HCT116 (cell line): Measurements from ENCODE around the gene SDF2L1. TPM values are rescaled to one million over a fixed set of nuclear protein-coding genes. Genes with fewer than 3 reads are reported as not detected.
A peak's percentile ranks its signal among the peaks of the same experiment; 100 is the strongest.

Experiments used
- ATAC-seq: fragments of 200-7000 bp; cut with Tn5 transposase; 2 replicates; pipeline ENCODE4 v1.9.1; 2020; ENCODE audit warnings: mild to moderate bottlenecking, moderate library complexity
- BruUV-seq: library from RNA; stranded (reverse); fragments of 400-500 nt; replicated peaks from 2 replicates; lab custom pipeline; 2021; lab: Mats Ljungman, UMichigan
- CTCF ChIA-PET: fragments of 300-600 bp; sonication (Branson Sonifier 250); formaldehyde crosslinking; loops from one replicate; lab custom pipeline; 2021; ENCODE audit warnings: antibody characterized with exemption; lab: Charles Lee
- POLR2A ChIA-PET: fragments of 300-600, 350-600 bp; sonication (Branson Sonifier 250); formaldehyde crosslinking; loops from one replicate; lab custom pipeline; 2021; ENCODE audit warnings: antibody characterized with exemption; lab: Charles Lee
- RAD21 ChIA-PET, 2 experiments: fragments of 300-600 bp; sonication (Branson Sonifier 250); formaldehyde crosslinking; loops; one replicate each; lab custom pipeline; 2023; ENCODE audit warnings: low total read pairs in 2 of 2; ENCODE audit not compliant: uncharacterized antibody in 2 of 2, unreplicated experiment in 2 of 2, low non-redundant PET in 1 of 2; lab: Charles Lee
- DNase-seq: peaks from one replicate; pipeline ENCODE4 v3.0.0-alpha.2; 2010; ENCODE audit warnings: low read depth, low spot score
- H2AFZ ChIP-seq: fragments of 200-600 bp; shearing (Covaris generic), sonication (generic); 2 replicates; pipeline ENCODE4 v1.6.1; 2017; ENCODE audit warnings: low read depth, mixed run types, mixed read lengths, antibody characterized with exemption, low read length; ENCODE audit not compliant: poor library complexity, severe bottlenecking
- H3K27ac ChIP-seq: 2 replicates; pipeline ENCODE4 v1.5.1; 2012; ENCODE audit warnings: low read depth, low read length
- H3K27me3 ChIP-seq: fragments of 200-600 bp; sonication (generic); 2 replicates; pipeline ENCODE4 v1.6.1; 2016; ENCODE audit warnings: mixed run types, low read length, mixed read lengths; ENCODE audit not compliant: insufficient read depth
- H3K36me3 ChIP-seq, 2 experiments: fragments of 200-500 bp in 1 of 2; fragments of 200-600 bp in 1 of 2; sonication (Bioruptor generic) in 1 of 2; sonication (generic) in 1 of 2; 2 replicates each; pipeline versions ENCODE4 v1.5.1 to v1.6.1; 2014 to 2016; ENCODE audit warnings: low read length in 2 of 2, inconsistent platforms in 1 of 2, mixed read lengths in 1 of 2, mixed run types in 1 of 2; ENCODE audit not compliant: insufficient read depth in 2 of 2, control insufficient read depth in 1 of 2
- H3K4me1 ChIP-seq, 2 experiments: fragments of 200-600 bp in 1 of 2; sonication (generic) in 1 of 2; 2 replicates each; pipeline versions ENCODE4 v1.5.1 to v1.6.1; 2012 to 2017; ENCODE audit warnings: low read length in 2 of 2, inconsistent platforms in 1 of 2, mild to moderate bottlenecking in 1 of 2, mixed read lengths in 1 of 2, mixed run types in 1 of 2, moderate library complexity in 1 of 2; ENCODE audit not compliant: insufficient read depth in 2 of 2, control insufficient read depth in 1 of 2
- H3K4me2 ChIP-seq: fragments of 200-600 bp; sonication (generic); 2 replicates; pipeline ENCODE4 v1.6.1; 2017; ENCODE audit warnings: mixed run types, low read length, mixed read lengths
- H3K4me3 ChIP-seq, 2 experiments: fragments of 200-600 bp in 1 of 2; sonication (generic) in 1 of 2; replicated peaks in 1 of 2; 2 replicates each; pipeline ENCODE4 v1.5.1; 2011 to 2016; ENCODE audit warnings: low read length in 2 of 2, control low read depth in 1 of 2, low read depth in 1 of 2, mild to moderate bottlenecking in 1 of 2, mixed read lengths in 1 of 2, mixed run types in 1 of 2
- H3K79me2 ChIP-seq: fragments of 200-600 bp; sonication (generic); 2 replicates; pipeline ENCODE4 v1.6.1; 2017; ENCODE audit warnings: mild to moderate bottlenecking, mixed run types, low read length, moderate library complexity, mixed read lengths; ENCODE audit not compliant: insufficient read depth
- H3K9ac ChIP-seq: fragments of 200-600 bp; sonication (generic); 2 replicates; pipeline ENCODE4 v1.6.1; 2016; ENCODE audit warnings: low read length, mixed read lengths
- H3K9me2 ChIP-seq: fragments of 200-600 bp; sonication (generic), shearing (Covaris generic); 2 replicates; pipeline ENCODE4 v1.6.1; 2017; ENCODE audit warnings: mixed run types, mild to moderate bottlenecking, moderate library complexity; ENCODE audit not compliant: insufficient read depth
- H3K9me3 ChIP-seq, 2 experiments: fragments of 200-500 bp in 1 of 2; fragments of 200-600 bp in 1 of 2; sonication (Bioruptor generic) in 1 of 2; sonication (generic) in 1 of 2; 2 replicates each; pipeline ENCODE4 v1.6.1; 2014 to 2017; ENCODE audit warnings: low read length in 2 of 2, mixed read lengths in 2 of 2, inconsistent platforms in 1 of 2, low read depth in 1 of 2, mild to moderate bottlenecking in 1 of 2, mixed run types in 1 of 2, moderate library complexity in 1 of 2; ENCODE audit not compliant: control insufficient read depth in 1 of 2, insufficient read depth in 1 of 2
- H4K20me1 ChIP-seq: fragments of 200-600 bp; sonication (generic), shearing (Covaris generic); 2 replicates; pipeline ENCODE4 v1.6.1; 2017; ENCODE audit warnings: mixed run types, mild to moderate bottlenecking, moderate library complexity; ENCODE audit not compliant: insufficient read depth
- ATF3 ChIP-seq: IDR thresholded peaks from 2 replicates; pipeline ENCODE4 v1.6.1; 2012
- CBX3 ChIP-seq: IDR thresholded peaks from 2 replicates; pipeline ENCODE4 v1.6.1; 2012; ENCODE audit warnings: low read depth
- CEBPB ChIP-seq: IDR thresholded peaks from 2 replicates; pipeline ENCODE4 v1.6.1; 2012; ENCODE audit warnings: low read depth
- CTCF ChIP-seq, 3 experiments: fragments of 200-600 bp in 1 of 3; sonication (generic) in 1 of 3; IDR thresholded peaks in 2 of 3; conservative IDR thresholded peaks in 1 of 3; 2 replicates each; pipeline ENCODE4 v1.5.1; 2012 to 2017; ENCODE audit warnings: low read depth in 2 of 3, low read length in 2 of 3, antibody characterized with exemption in 1 of 3, borderline replicate concordance in 1 of 3, control low read depth in 1 of 3, mild to moderate bottlenecking in 1 of 3, mixed read lengths in 1 of 3, mixed run types in 1 of 3, moderate library complexity in 1 of 3; ENCODE audit not compliant: insufficient read depth in 1 of 3
- EGR1 ChIP-seq: IDR thresholded peaks from 2 replicates; pipeline ENCODE4 v1.6.1; 2012; ENCODE audit warnings: low read depth
- ELF1 ChIP-seq: IDR thresholded peaks from 2 replicates; pipeline ENCODE4 v1.6.1; 2012; ENCODE audit warnings: low read depth, borderline replicate concordance
- EZH2 ChIP-seq: fragments of 200-600 bp; sonication (generic); IDR thresholded peaks from 2 replicates; pipeline ENCODE4 v1.6.1; 2017; ENCODE audit warnings: antibody characterized with exemption, mixed run types
- MAX ChIP-seq: IDR thresholded peaks from 2 replicates; pipeline ENCODE4 v1.6.1; 2012
- SIN3A ChIP-seq: IDR thresholded peaks from 2 replicates; pipeline ENCODE4 v1.6.1; 2012; ENCODE audit warnings: low read depth
- YY1 ChIP-seq: IDR thresholded peaks from 2 replicates; pipeline ENCODE4 v1.6.1; 2011; ENCODE audit warnings: low read length, low read depth, moderate library complexity, mild to moderate bottlenecking; ENCODE audit not compliant: insufficient replicate concordance; ENCODE audit errors: extremely low read depth
- ZBTB33 ChIP-seq: IDR thresholded peaks from 2 replicates; pipeline ENCODE4 v1.6.1; 2011; ENCODE audit warnings: mild to moderate bottlenecking, low read length, moderate library complexity; ENCODE audit not compliant: insufficient replicate concordance; ENCODE audit errors: extremely low read depth
- ZFX ChIP-seq: fragments of 450-650 bp; IDR thresholded peaks from 2 replicates; pipeline ENCODE4 v1.6.1; 2017
- ZNF274 ChIP-seq: fragments of 200-500 bp; sonication (Bioruptor generic); IDR thresholded peaks from 2 replicates; pipeline ENCODE4 v1.6.1; 2014; ENCODE audit warnings: mild to moderate bottlenecking, low read depth, low read length, inconsistent platforms
- intact Hi-C: fragments of 100-400 bp; cut with micrococcal nuclease; formaldehyde crosslinking; loops from 2 replicates; pipeline ENCODE4 v1.10.0; 2022
- total RNA-seq: library from RNA; stranded (reverse); gene quantifications from one replicate; pipeline ENCODE4 v1.2.1, GENCODE V29; 2021; ENCODE audit not compliant: unreplicated experiment

The SDF2L1 gene
- total RNA-seq, 1 experiment from 2014 or later, result 86.2 TPM

- ChIA-PET RAD21 (no interaction called here), POLR2A (no interaction called here), CTCF (no interaction called here)
- no peak overlapping the region for H2AFZ ChIP-seq
- H3K27ac ChIP-seq, result peak overlapping the region; percentile 74
- H3K4me2 ChIP-seq, result peak overlapping the region; percentile 98
- peaks cover 4 to 27% of the 10 kb centered on the region in 2 experiments; a peak in 3 of 4 replicates for H3K4me1 ChIP-seq
- peak overlapping the region; percentile 63 for H3K9ac ChIP-seq
- peaks cover 8% of the 10 kb centered on the region; the same call in 1 of the 2 replicates for H3K79me2 ChIP-seq
- H3K4me3 ChIP-seq, result peak overlapping the region; percentile 18 to 70
- TF ChIP-seq EZH2 (no peak), CBX3 (no peak)
- no peaks in the 10 kb centered on the region for H3K9me2 ChIP-seq
- ATAC-seq, result peak; percentile 31; the same call in 1 of the 2 replicates
- peaks cover 0 to 8% of the 10 kb centered on the region in 2 experiments; a peak in 1 of 4 replicates for H3K36me3 ChIP-seq
- no TSS peak for BruUV-seq
- no peaks in the 10 kb centered on the region for H3K9me3 ChIP-seq
- no peaks in the 10 kb centered on the region for H4K20me1 ChIP-seq
- DNase-seq, result no peak
- intact Hi-C loops, result no loop called here
- H3K27me3 ChIP-seq, result no peaks in the 10 kb centered on the region
These were observed 14.9 kb downstream of the SDF2L1 start for GRCh38 chr22:21657020-21657359.

- Histone ChIP-seq H3K9me2 (no peaks in the 10 kb centered on the region), H4K20me1 (no peaks in the 10 kb centered on the region), H3K27me3 (no peaks in the 10 kb centered on the region), H3K4me3 (peak overlapping the region; percentile 61 to 70), H3K27ac (peak overlapping the region; percentile 74), H3K4me1 (peaks cover 4 to 27% of the 10 kb centered on the region in 2 experiments; a peak in 3 of 4 replicates), H2AFZ (no peak overlapping the region), H3K36me3 (peaks cover 0 to 8% of the 10 kb centered on the region in 2 experiments; a peak in 1 of 4 replicates), H3K9me3 (no peaks in the 10 kb centered on the region), H3K79me2 (peaks cover 6% of the 10 kb centered on the region; the same call in 1 of the 2 replicates), H3K4me2 (peak overlapping the region; percentile 98), H3K9ac (peak overlapping the region; percentile 63)
- ChIA-PET RAD21 (no interaction called here), CTCF (interaction anchor here (0.7 kb wide), 1 partner anchor 11 kb away, joined by 4 read pairs; no protein-coding TSS in a partner anchor), POLR2A (no interaction called here)
- DNase-seq (peak; percentile 31), ATAC-seq (peak; percentile 96)
- intact Hi-C loops, result no loop called here
- no TSS peak for BruUV-seq
- TF ChIP-seq MAX (peak; percentile 82), YY1 (no peak), CBX3 (no peak; the same call in 1 of the 2 replicates), ATF3 (no peak), EGR1 (peak; percentile 54), CTCF (IDR thresholded peaks at IDR 0.05 in 2 of 3, conservative IDR thresholded peaks at IDR 0.05 in 1 of 3; ENCODE audit: borderline replicate concordance in 1 of 3, insufficient read depth in 1 of 3, low read depth in 2 of 3, low read length in 2 of 3) (peak in 2 of 3 experiments; percentile 22 to 27; a peak in 3 of 6 replicates), EZH2 (no peak), ZBTB33 (no peak), ZFX (no peak; the same call in 1 of the 2 replicates), ELF1 (no peak), SIN3A (peak; percentile 67; the same call in 1 of the 2 replicates), ZNF274 (no peak), CEBPB (no peak)
These were observed 15.4 kb downstream of the SDF2L1 start for GRCh38 chr22:21657360-21658032.
